Occipital lobe (tissue), 2 donors: ENCODE data around the gene COA8. TPM values are rescaled to one million over a fixed set of nuclear protein-coding genes. Genes with fewer than 3 reads are reported as not detected.
"Not testable (repeated sequence)": the region's sequence is repeated elsewhere in the genome, so short reads cannot be mapped to it uniquely, and the experiment has no call there.

Experiments used
- DNase-seq: peaks from one replicate; lab custom pipeline; 2025; lab: John Stamatoyannopoulos, UW
- total RNA-seq: library from RNA; depleted of rRNA; stranded (reverse); fragments of >200 nt; gene quantifications from one replicate; pipeline ENCODE4 v1.2.3, GENCODE V29; 2014

Gene COA8
- total RNA-seq, 1 donor from 2014 or later = 27.5 TPM

- no peak for DNase-seq
Measured at GRCh38 chr14:103569408-103569807, 6.6 kb downstream of the COA8 start.

GRCh38 chr14:103574104-103574503 is 11.3 kb downstream of the COA8 start:
- no peak for DNase-seq

- no peak for DNase-seq
Measured at GRCh38 chr14:103574707-103575285, 12.0 kb downstream of the COA8 start.

- DNase-seq = peak; percentile 62
Measured at GRCh38 chr14:103576371-103577024, 13.7 kb downstream of the COA8 start.

GRCh38 chr14:103578401-103579075 is 15.8 kb downstream of the COA8 start:
- no peak for DNase-seq

- no peak for DNase-seq
Measured at GRCh38 chr14:103581206-103581605, 18.4 kb downstream of the COA8 start.

- DNase-seq = no peak
Measured at GRCh38 chr14:103581954-103582703, 19.4 kb downstream of the COA8 start.

- DNase-seq = no peak
Measured at GRCh38 chr14:103584326-103584915, 21.7 kb downstream of the COA8 start.

GRCh38 chr14:103593577-103593976 is 30.8 kb downstream of the COA8 start:
- DNase-seq = no peak

GRCh38 chr14:103594265-103594664 is 31.5 kb downstream of the COA8 start:
- DNase-seq = peak; percentile 80

- peak; percentile 75 for DNase-seq
Measured at GRCh38 chr14:103597623-103598377, 35.0 kb downstream of the COA8 start.

- no peak for DNase-seq
Measured at GRCh38 chr14:103600503-103600902, 37.7 kb downstream of the COA8 start.

GRCh38 chr14:103604620-103605019 is 41.9 kb downstream of the COA8 start:
- DNase-seq = no peak

GRCh38 chr14:103606963-103607668 is 44.4 kb downstream of the COA8 start:
- DNase-seq = peak; percentile 69

GRCh38 chr14:103607822-103608221 is 45.1 kb downstream of the COA8 start:
- no peak for DNase-seq

- not testable (repeated sequence) for DNase-seq
Measured at GRCh38 chr14:103609081-103609480, 46.3 kb downstream of the COA8 start.

- DNase-seq = no peak
Measured at GRCh38 chr14:103611215-103611614, 48.5 kb downstream of the COA8 start.

GRCh38 chr14:103613517-103613916 is 50.8 kb downstream of the COA8 start:
- DNase-seq = no peak

- no peak for DNase-seq
Measured at GRCh38 chr14:103616635-103617300, 54.0 kb downstream of the COA8 start.

- no peak for DNase-seq
Measured at GRCh38 chr14:103619057-103619456, 56.3 kb downstream of the COA8 start.
